DND-41 (cell line): Measurements from ENCODE around the gene FNBP1L.
"Not testable (repeated sequence)": the region's sequence is repeated elsewhere in the genome, so short reads cannot be mapped to it uniquely, and the experiment has no call there.

Experiments
- ATAC-seq: fragments of 200-7000 bp; cut with Tn5 transposase; 3 replicates; pipeline ENCODE4 v1.9.1; 2021; ENCODE audit warnings: low read depth; ENCODE audit not compliant: insufficient read depth
- DNase-seq: peaks from one replicate; pipeline ENCODE4 v3.0.0-alpha.2; 2020
- H2AFZ ChIP-seq: 2 replicates; pipeline ENCODE4 v1.6.0; 2012; ENCODE audit warnings: low read depth, low read length
- H3K27ac ChIP-seq: 2 replicates; pipeline ENCODE4 v1.5.1; 2012; ENCODE audit warnings: low read length, inconsistent platforms
- H3K27me3 ChIP-seq: fragments of 200-600 bp; sonication (generic); 2 replicates; pipeline ENCODE4 v1.6.0; 2012; ENCODE audit warnings: low read length, mild to moderate bottlenecking, inconsistent platforms; ENCODE audit not compliant: insufficient read depth, poor library complexity
- H3K36me3 ChIP-seq: 2 replicates; pipeline ENCODE4 v1.5.1; 2012; ENCODE audit warnings: low read length, inconsistent platforms; ENCODE audit not compliant: insufficient read depth
- H3K4me1 ChIP-seq: 2 replicates; pipeline ENCODE4 v1.5.1; 2012; ENCODE audit warnings: mild to moderate bottlenecking, low read length; ENCODE audit not compliant: insufficient read depth
- H3K4me2 ChIP-seq: 2 replicates; pipeline ENCODE4 v1.6.0; 2012; ENCODE audit warnings: mild to moderate bottlenecking, moderate library complexity, low read length, inconsistent platforms; ENCODE audit not compliant: insufficient read depth
- H3K4me3 ChIP-seq, 2 experiments: fragments of 200-600 bp in 1 of 2; shearing (Covaris generic) in 1 of 2; 2 replicates each; pipeline ENCODE4 v1.5.1; 2012 to 2016; ENCODE audit warnings: inconsistent platforms in 2 of 2, low read length in 2 of 2, mild to moderate bottlenecking in 2 of 2, low read depth in 1 of 2, moderate library complexity in 1 of 2
- H3K79me2 ChIP-seq: 2 replicates; pipeline ENCODE4 v1.6.0; 2012; ENCODE audit warnings: low read length, inconsistent platforms; ENCODE audit not compliant: insufficient read depth
- H3K9ac ChIP-seq: 2 replicates; pipeline ENCODE4 v1.6.0; 2012; ENCODE audit warnings: low read depth, mild to moderate bottlenecking, inconsistent platforms, low read length, moderate library complexity
- H3K9me3 ChIP-seq: 2 replicates; pipeline ENCODE4 v1.5.1; 2012; ENCODE audit warnings: low read length, moderate library complexity, mild to moderate bottlenecking, inconsistent platforms; ENCODE audit not compliant: insufficient read depth, severe bottlenecking
- H4K20me1 ChIP-seq: 2 replicates; pipeline ENCODE4 v1.6.0; 2012; ENCODE audit warnings: low read length; ENCODE audit not compliant: insufficient read depth
- CTCF ChIP-seq: IDR thresholded peaks from 2 replicates; pipeline ENCODE4 v1.5.1; 2012; ENCODE audit warnings: borderline replicate concordance, low read length, moderate library complexity, mild to moderate bottlenecking; ENCODE audit not compliant: poor library complexity, severe bottlenecking; ENCODE audit errors: extremely low read depth
- EZH2 ChIP-seq: IDR thresholded peaks from 3 replicates; pipeline ENCODE4 v1.6.1; 2012; ENCODE audit warnings: borderline replicate concordance, low read depth, mild to moderate bottlenecking, moderate library complexity, low read length, inconsistent platforms; ENCODE audit not compliant: severe bottlenecking

The FNBP1L gene

GRCh38 chr1:93588206-93588605, 140.3 kb downstream of the FNBP1L start:
- TF ChIP-seq EZH2 = no peak
- TF ChIP-seq CTCF = no peak
- Histone ChIP-seq H3K36me3 (no peaks in the 10 kb centered on the region), H3K4me2 (no peak overlapping the region), H3K4me1 (no peaks in the 10 kb centered on the region), H2AFZ (no peak overlapping the region), H4K20me1 (no peaks in the 10 kb centered on the region), H3K27ac (no peak overlapping the region), H3K79me2 (no peaks in the 10 kb centered on the region), H3K4me3 (no peak overlapping the region), H3K27me3 (no peaks in the 10 kb centered on the region), H3K9ac (no peak overlapping the region), H3K9me3 (no peaks in the 10 kb centered on the region)
- no peak for ATAC-seq
- no peak for DNase-seq

GRCh38 chr1:93588955-93589354, 141.0 kb downstream of the FNBP1L start:
- ATAC-seq = no peak
- no peak overlapping the region for H2AFZ ChIP-seq
- no peaks in the 10 kb centered on the region for H3K4me1 ChIP-seq
- no peaks in the 10 kb centered on the region for H3K27me3 ChIP-seq
- no peaks in the 10 kb centered on the region for H3K36me3 ChIP-seq
- H3K79me2 ChIP-seq = no peaks in the 10 kb centered on the region
- H3K9ac ChIP-seq = no peak overlapping the region
- no peak overlapping the region for H3K4me3 ChIP-seq
- no peak for DNase-seq
- H3K4me2 ChIP-seq = no peak overlapping the region
- no peaks in the 10 kb centered on the region for H3K9me3 ChIP-seq
- no peaks in the 10 kb centered on the region for H4K20me1 ChIP-seq
- H3K27ac ChIP-seq = no peak overlapping the region
- TF ChIP-seq CTCF = no peak
- no peak for TF ChIP-seq EZH2

- H3K27ac ChIP-seq, ATAC-seq, H3K36me3 ChIP-seq, H3K9me3 ChIP-seq, H3K4me1 ChIP-seq, H3K27me3 ChIP-seq, H3K4me3 ChIP-seq, H2AFZ ChIP-seq, H3K4me2 ChIP-seq, H3K9ac ChIP-seq, H4K20me1 ChIP-seq, DNase-seq, H3K79me2 ChIP-seq: not testable (repeated sequence)
These were observed 143.4 kb downstream of the FNBP1L start for GRCh38 chr1:93591291-93591675.

- Histone ChIP-seq H3K79me2 (no peaks in the 10 kb centered on the region), H3K4me2 (no peak overlapping the region), H3K4me3 (no peak overlapping the region), H3K4me1 (no peaks in the 10 kb centered on the region), H2AFZ (no peak overlapping the region), H3K9ac (no peak overlapping the region), H3K36me3 (no peaks in the 10 kb centered on the region), H3K9me3 (no peaks in the 10 kb centered on the region), H3K27me3 (no peaks in the 10 kb centered on the region), H4K20me1 (no peaks in the 10 kb centered on the region), H3K27ac (no peak overlapping the region)
- ATAC-seq = peak; percentile 85
- no peak for TF ChIP-seq CTCF
- TF ChIP-seq EZH2 = no peak
- DNase-seq = peak; percentile 71
These were observed 144.0 kb downstream of the FNBP1L start for GRCh38 chr1:93591676-93592550.
